ENCODE measurements around the gene CLEC4M.

CLEC4M gene

DNA sequence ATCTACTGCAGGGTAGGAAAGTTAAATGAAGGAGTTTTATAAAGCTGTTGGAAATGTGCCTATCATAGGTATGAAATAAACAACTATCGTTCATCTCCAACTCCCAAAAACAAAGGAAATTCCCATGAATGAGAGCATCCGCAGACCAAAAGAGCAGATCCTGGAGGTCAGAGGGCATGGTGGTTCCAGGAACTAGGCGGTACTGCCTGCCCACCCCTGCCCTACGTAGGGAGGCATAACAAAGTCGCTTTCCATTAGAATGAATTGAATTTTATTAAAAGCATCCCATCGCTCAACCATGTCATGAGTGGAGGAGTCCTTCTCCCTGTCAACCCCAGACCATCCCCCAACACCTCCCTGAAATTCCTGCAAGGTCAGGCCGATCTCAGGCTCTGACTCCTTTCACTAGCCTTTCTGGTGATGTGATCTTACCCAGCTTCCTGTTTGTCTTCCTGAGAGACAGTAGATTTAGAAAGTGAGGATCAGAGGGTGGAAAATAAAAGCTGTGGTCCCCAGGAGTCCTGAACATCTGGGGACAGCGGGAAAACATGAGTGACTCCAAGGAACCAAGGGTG, at the start of gene CLEC4M:
TSS of gene CLEC4M (plus strand) at position 525 of the 575 bp plus-strand sequence. CDS start at position 549, 24 bp downstream.
- no peak for DNase-seq

- no peak for DNase-seq
Measured at GRCh38 chr19:7715671-7716070, 47.4 kb upstream of the CLEC4M start.

GRCh38 chr19:7716762-7717161, 46.3 kb upstream of the CLEC4M start:
- DNase-seq, result no peak

DNA sequence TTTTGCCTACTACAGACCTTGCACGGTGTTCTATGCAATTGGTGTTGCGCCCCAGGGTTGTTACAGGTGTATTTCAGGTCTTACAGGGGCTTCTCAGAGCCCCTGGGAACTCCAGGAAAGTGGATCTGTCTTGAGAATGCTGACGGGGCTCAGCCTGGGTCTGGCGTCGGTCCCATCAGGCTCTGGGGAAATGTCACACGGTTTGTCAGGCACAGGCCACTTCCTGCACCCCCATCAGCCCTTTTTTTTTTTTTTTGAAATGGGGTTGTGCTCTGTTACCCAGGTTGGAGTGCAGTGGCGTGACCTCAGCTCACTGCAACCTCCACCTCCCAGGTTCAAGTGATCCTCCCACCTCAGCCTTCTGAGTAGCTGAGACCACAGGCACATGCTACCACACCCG, 44.4 kb upstream of the CLEC4M start:
- DNase-seq, result no peak

- DNase-seq, result no peak
Measured at GRCh38 chr19:7720351-7720750, 42.7 kb upstream of the CLEC4M start.

- DNase-seq, result peak; percentile 69
Measured at GRCh38 chr19:7722231-7722651, 40.8 kb upstream of the CLEC4M start.

- DNase-seq, result no peak
Measured at GRCh38 chr19:7725791-7726190, 37.3 kb upstream of the CLEC4M start.

DNA sequence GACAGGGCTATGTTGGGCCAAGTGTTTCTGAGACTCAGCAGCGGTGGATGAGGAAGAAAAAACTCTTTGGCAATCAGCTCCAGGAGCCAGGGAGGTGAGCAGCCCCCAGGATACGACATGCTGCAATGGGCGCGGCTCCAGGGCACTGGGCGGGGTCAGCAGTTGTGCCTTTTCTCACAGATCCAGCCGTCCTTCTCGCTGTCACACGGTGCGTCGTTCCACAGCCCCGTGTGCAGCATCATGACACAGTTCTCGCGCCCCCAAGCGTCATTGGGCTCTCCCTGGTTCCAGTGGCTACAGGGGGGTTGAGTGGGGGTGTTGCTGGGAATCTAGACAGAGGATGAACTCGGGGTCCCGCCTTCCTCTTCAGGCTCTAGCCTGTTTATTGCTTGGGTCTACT, 33.8 kb upstream of the CLEC4M start:
- DNase-seq, result no peak

GRCh38 chr19:7729831-7730285, 33.2 kb upstream of the CLEC4M start:
- no peak for DNase-seq

DNA sequence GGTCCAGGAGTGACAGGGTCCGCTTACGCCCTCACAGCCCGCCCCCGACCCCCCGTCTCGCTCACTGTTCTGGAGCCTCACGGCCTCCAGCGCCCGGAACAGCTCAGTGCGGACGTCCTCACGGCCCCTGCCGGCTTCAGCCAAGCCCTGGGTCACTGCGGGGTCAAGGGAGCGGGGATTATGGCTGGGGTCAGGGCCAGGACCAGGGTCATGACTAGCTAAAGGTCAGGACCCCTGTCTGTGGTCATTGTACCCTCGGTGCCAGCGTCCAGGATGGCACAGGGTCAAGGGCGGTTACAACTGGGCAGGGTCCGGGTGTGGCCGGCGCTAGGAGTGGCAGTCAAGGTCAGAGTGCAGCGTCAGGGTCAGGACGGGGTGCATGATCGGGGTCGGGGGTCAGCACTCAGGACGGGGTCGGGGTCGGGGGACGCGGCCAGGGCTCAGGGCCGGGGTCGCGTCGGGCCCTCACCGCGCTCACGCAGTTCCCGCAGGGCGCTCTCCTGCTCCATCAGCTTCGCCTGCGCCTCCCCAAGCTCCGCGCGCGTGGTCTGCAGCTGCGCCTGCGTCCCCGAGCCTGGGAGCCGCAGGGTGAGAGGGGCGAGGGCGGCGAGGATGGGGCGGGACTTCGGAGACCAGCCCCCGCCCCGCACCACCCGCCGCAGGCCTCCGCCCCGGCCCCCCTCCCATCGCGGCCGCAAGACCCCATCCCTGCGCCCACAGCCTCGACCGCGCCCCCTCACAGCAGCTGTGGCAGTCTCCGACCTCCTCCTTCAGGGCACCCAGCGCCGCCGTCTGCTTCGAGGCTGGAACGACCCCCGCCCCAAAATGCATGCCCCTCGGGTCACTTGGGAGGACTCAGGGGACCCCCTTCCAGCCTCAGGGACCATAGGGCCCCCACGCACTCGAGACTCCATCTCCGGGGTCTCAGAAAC, 32.5 kb upstream of the CLEC4M start:
- DNase-seq, result no peak

- DNase-seq, result no peak
Measured at GRCh38 chr19:7731218-7731595, 31.8 kb upstream of the CLEC4M start.

GRCh38 chr19:7731615-7732014, 31.4 kb upstream of the CLEC4M start:
- DNase-seq, result no peak

GRCh38 chr19:7732045-7732444, 31.0 kb upstream of the CLEC4M start, which contains the start of gene CLEC4G:
CLEC4G (minus strand) TSS chr19:7732110; CDS start chr19:7732102, 8 bp downstream.
- DNase-seq, result no peak

- DNase-seq, result no peak
Measured at GRCh38 chr19:7733376-7733775, 29.7 kb upstream of the CLEC4M start.

DNA sequence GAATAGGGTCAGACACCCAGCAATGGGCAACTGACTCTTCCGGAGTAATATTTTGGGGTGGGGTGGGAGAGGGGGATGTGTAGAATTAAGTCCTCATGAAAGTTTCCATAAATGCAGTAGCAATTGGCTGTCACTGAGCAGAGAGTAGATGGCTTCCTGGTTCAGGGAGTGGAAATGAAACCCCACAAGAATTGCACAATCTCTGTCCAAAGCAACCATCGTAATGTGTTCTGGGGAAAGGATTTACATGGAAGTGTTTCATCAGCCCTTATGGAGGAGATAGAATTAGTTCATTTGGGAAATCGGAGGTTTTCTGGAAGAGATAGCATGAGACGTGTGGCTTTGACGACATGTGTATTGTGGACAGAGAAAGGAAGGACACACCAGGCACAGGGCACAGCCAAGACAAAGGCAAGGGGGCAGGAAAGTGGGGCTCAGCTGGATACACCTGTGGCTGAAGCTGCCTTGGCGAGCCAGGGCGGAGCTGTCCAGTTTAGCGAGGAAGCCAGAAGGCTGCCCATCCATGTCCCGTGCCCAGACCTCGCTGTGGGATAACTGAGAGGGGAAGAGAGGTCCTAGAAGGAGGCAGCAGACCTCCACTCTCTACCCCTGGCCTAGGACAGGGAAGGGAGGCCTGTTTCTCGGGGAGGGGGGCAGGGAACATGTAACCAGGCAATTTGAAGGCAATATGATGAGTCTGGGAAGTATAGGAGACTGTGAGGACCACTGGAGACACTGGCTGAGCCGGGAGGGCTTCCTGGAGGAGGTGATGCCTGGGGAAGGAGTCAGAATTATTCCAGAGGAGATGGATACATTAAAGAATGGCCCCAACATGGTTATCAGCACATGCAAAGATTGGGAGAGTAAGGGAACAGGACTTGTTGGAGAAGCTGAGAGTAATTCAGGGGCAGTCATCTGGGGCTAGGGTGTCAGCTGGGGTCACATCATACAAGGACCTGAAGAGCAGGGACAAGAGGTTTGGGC, 28.5 kb upstream of the CLEC4M start:
- DNase-seq, result no peak

DNA sequence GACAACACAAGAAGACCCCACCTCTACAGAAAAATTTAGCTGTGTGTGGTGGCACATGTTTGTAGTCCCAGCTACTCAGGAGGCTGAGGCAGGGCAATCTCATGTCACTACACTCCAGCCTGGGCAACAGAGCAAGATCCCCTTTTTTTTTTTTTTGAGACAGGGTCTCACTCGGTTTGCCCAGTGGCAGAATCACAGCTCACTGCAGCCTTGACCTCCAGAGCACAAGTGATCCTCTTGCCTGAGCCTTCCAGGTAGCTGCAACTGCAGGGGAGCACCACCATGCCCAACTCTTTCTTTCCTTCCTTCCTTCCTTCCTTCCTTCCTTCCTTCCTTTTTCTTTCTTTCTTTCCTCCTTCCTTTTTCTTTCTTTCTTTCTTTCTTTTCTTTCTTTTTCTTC, 26.9 kb upstream of the CLEC4M start:
- no peak for DNase-seq

DNA sequence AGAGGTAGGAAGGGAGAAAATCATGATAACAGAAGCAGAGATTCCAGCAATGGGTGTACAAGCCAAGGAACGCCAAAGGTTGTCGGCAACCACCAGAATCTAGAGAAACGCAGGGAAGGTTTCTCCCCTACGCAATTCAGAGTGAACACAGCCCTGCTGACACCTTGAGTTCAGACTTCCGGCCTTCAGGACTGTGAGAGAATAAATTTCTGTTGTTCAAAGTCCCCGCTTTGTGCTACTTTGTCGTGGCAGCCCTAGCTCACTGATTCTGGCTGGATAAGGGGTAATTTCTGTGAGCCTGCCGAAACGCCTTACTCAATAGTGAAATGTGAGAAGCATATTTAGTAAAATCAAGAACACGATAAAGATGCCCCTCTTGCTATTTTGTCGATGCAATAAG, 25.8 kb upstream of the CLEC4M start:
- DNase-seq, result no peak

- DNase-seq, result no peak
Measured at GRCh38 chr19:7738023-7738422, 25.0 kb upstream of the CLEC4M start.

- no peak for DNase-seq
Measured at GRCh38 chr19:7739211-7739755, 23.8 kb upstream of the CLEC4M start.

DNA sequence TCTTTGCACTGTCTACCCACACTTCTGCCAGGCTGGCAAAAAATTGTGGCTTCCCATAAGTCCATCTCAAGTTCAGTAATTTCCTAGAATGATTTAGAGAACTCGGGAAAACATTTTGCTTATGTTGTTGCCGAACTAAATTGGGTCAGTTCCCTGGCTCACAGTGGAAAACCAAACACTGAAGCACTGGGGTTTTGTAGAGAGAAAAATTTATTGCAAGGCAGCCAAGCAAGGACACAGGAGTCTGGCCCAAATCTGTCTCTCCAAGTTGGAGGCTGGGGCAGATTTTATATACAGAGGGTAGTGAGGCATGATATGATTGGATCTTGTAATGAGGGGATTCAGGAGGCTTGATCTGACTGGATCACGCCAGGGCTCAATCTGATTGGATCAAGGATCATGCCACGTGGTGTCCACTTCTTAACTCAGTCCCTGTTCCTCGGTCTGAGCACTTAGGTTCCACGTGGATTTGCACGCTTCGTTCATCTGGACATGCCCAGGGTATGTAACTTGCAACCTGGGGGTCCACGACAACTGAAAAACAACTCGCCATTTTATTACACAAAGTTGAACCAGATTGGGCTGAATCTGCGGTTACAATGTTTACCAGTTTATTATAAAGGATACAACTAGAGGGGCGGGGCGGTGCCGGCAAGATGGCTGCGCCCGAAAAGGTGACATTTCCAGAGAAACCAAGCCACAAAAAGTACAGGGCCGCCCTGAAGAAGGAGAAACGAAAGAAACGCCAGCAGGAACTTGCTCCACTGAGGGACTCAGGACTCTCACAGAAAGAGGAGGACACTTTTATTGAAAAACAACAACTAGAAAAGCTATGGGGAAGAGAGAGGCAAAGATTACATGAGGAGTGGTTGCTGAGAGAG, 23.0 kb upstream of the CLEC4M start:
- no peak for DNase-seq

- DNase-seq, result no peak
Measured at GRCh38 chr19:7740682-7741054, 22.4 kb upstream of the CLEC4M start.

- DNase-seq, result no peak
Measured at GRCh38 chr19:7742575-7742974, 20.5 kb upstream of the CLEC4M start.
